Measurements from ENCODE around the gene KLF16. TPM values are rescaled to one million over a fixed set of nuclear protein-coding genes. Genes with fewer than 3 reads are reported as not detected.

Gene KLF16
- total and polyA plus RNA-seq, 9 of the 15 experiments (the other 6 are each of a cell fraction or from before 2014, with no cell fraction given) = 0.04 to 60.4 (median 6.8) TPM

DNA sequence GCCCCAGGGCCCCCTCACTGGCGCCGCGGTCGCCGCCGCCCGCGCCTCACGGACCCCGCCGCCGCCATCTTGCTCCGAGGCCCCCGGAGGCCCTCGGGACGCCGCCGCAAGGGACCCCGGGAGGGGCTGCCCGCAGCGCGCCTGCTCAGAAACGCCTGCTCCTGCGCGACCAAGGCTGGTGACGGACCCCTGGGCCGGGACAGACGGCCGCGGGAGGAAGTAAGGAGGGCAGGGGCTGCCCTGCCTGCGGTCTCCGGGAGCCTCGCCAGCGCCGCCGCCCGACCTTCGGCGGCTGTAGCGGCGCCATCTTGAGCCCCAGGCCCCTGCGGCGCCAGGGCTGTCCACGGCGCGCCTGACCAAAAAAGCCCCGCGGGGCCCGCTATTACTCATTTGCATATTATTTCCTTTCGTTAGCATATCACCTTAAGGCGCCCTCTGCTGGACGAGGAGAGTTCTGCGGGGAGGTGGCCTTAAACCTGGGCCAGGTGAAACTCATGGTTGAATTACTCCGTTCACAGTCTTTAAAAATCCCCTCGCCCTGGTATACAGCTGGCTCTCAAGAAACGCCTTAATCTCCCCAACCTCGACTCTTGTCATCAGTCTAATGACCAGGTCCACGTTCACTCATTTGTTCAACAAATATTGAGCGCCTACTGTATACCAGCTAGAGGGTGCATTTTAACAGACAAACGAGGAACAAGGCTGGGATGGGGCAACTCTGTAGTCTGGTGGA lies 14.8 kb downstream of the KLF16 start, which contains the start of gene REXO1 (continued):
- TF ChIP-seq NR4A1 (CRISPR knock-in tag; IDR thresholded peaks at IDR 0.05) (no peak), NR4A1 (tag; IDR thresholded peaks at IDR 0.05) (peak; percentile 55; the same call in 1 of the 2 replicates), ZNF263 (CRISPR knock-in tag; IDR thresholded peaks at IDR 0.05; ENCODE audit: borderline replicate concordance) (no peak; the same call in 1 of the 2 replicates), NFRKB (IDR thresholded peaks at IDR 0.05; ENCODE audit: low read depth) (0 out of 2 replicates have a peak, but pooled peaks have one; percentile 61), KAT2B (IDR thresholded peaks at IDR 0.05; ENCODE audit: low read depth, low read length) (no peak), NCOA6 (IDR thresholded peaks at IDR 0.05) (no peak), ZNF121 (CRISPR knock-in tag; conservative IDR thresholded peaks at IDR 0.05) (no peak), CXXC5 (CRISPR knock-in tag; IDR thresholded peaks at IDR 0.05) (peak; percentile 93), ZNF717 (CRISPR knock-in tag; IDR thresholded peaks at IDR 0.05) (no peak), POLR2AphosphoS2 (IDR thresholded peaks at IDR 0.05; ENCODE audit: low read length) (no peak), ZNF3 (CRISPR knock-in tag; IDR thresholded peaks at IDR 0.05) (no peak), HNRNPL (IDR thresholded peaks at IDR 0.05; ENCODE audit: low read depth, low read length) (no peak), RAD21 (CRISPR knock-in tag; conservative IDR thresholded peaks at IDR 0.05 in 1 of 2, IDR thresholded peaks at IDR 0.05 in 1 of 2) (peak; percentile 52 to 67; a peak in 3 of 4 replicates), MCM5 (IDR thresholded peaks at IDR 0.05; ENCODE audit: low read depth) (no peak), SUPT5H (IDR thresholded peaks at IDR 0.05) (peak; percentile 61)
- TF ChIP-seq, protein P1, sequence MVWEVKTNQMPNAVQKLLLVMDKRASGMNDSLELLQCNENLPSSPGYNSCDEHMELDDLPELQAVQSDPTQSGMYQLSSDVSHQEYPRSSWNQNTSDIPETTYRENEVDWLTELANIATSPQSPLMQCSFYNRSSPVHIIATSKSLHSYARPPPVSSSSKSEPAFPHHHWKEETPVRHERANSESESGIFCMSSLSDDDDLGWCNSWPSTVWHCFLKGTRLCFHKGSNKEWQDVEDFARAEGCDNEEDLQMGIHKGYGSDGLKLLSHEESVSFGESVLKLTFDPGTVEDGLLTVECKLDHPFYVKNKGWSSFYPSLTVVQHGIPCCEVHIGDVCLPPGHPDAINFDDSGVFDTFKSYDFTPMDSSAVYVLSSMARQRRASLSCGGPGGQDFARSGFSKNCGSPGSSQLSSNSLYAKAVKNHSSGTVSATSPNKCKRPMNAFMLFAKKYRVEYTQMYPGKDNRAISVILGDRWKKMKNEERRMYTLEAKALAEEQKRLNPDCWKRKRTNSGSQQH (CRISPR knock-in tag; IDR thresholded peaks at IDR 0.05) = peak; percentile 49; the same call in 1 of the 2 replicates
- TF ChIP-seq, protein P2, sequence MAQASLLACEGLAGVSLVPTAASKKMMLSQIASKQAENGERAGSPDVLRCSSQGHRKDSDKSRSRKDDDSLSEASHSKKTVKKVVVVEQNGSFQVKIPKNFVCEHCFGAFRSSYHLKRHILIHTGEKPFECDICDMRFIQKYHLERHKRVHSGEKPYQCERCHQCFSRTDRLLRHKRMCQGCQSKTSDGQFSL (CRISPR knock-in tag; IDR thresholded peaks at IDR 0.05) = no peak
- TF ChIP-seq, protein P2 (tag; IDR thresholded peaks at IDR 0.05) = no peak
- TF ChIP-seq, protein P3, sequence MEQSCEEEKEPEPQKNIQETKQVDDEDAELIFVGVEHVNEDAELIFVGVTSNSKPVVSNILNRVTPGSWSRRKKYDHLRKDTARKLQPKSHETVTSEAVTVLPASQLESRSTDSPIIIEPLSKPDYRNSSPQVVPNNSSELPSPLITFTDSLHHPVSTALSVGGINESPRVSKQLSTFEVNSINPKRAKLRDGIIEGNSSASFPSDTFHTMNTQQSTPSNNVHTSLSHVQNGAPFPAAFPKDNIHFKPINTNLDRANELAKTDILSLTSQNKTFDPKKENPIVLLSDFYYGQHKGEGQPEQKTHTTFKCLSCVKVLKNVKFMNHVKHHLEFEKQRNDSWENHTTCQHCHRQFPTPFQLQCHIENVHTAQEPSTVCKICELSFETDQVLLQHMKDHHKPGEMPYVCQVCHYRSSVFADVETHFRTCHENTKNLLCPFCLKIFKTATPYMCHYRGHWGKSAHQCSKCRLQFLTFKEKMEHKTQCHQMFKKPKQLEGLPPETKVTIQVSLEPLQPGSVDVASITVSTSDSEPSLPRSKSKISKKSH (CRISPR knock-in tag; IDR thresholded peaks at IDR 0.05) = no peak
- TF ChIP-seq, protein P4, sequence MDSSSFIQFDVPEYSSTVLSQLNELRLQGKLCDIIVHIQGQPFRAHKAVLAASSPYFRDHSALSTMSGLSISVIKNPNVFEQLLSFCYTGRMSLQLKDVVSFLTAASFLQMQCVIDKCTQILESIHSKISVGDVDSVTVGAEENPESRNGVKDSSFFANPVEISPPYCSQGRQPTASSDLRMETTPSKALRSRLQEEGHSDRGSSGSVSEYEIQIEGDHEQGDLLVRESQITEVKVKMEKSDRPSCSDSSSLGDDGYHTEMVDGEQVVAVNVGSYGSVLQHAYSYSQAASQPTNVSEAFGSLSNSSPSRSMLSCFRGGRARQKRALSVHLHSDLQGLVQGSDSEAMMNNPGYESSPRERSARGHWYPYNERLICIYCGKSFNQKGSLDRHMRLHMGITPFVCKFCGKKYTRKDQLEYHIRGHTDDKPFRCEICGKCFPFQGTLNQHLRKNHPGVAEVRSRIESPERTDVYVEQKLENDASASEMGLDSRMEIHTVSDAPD (CRISPR knock-in tag; IDR thresholded peaks at IDR 0.05) = no peak
- TF ChIP-seq, protein P5, sequence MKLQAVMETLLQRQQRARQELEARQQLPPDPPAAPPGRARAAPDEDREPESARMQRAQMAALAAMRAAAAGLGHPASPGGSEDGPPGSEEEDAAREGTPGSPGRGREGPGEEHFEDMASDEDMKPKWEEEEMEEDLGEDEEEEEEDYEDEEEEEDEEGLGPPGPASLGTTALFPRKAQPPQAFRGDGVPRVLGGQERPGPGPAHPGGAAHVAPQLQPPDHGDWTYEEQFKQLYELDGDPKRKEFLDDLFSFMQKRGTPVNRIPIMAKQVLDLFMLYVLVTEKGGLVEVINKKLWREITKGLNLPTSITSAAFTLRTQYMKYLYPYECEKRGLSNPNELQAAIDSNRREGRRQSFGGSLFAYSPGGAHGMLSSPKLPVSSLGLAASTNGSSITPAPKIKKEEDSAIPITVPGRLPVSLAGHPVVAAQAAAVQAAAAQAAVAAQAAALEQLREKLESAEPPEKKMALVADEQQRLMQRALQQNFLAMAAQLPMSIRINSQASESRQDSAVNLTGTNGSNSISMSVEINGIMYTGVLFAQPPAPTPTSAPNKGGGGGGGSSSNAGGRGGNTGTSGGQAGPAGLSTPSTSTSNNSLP (IDR thresholded peaks at IDR 0.05; ENCODE audit: borderline replicate concordance, low read depth, low read length) = peak; percentile 100
